MM.1S (cell line): Measurements from ENCODE around the gene HMGB2.

Experiments used
- DNase-seq: peaks from one replicate; pipeline ENCODE4 v3.0.0-alpha.2; 2015
- H2AFZ ChIP-seq: fragments of 300-600 bp; sonication (generic); 2 replicates; pipeline ENCODE4 v1.6.0; 2016; ENCODE audit warnings: antibody characterized with exemption, low read length
- H3F3A ChIP-seq: fragments of 300-600 bp; sonication (generic); 2 replicates; pipeline ENCODE4 v1.6.1; 2016; ENCODE audit warnings: mild to moderate bottlenecking, antibody characterized with exemption, low read length, moderate library complexity, mixed read lengths; ENCODE audit not compliant: insufficient read depth
- H3K27ac ChIP-seq: fragments of 300-600 bp; sonication (generic); 2 replicates; pipeline ENCODE4 v1.5.1; 2016; ENCODE audit warnings: mild to moderate bottlenecking, low read length
- H3K27me3 ChIP-seq: fragments of 300-600 bp; sonication (generic); replicated peaks from 2 replicates; pipeline ENCODE4 v1.6.0; 2016; ENCODE audit warnings: low read length; ENCODE audit not compliant: insufficient read depth
- H3K36me3 ChIP-seq: fragments of 300-600 bp; sonication (generic); replicated peaks from 2 replicates; pipeline ENCODE4 v1.6.1; 2016; ENCODE audit warnings: mild to moderate bottlenecking, low read length, mixed read lengths; ENCODE audit not compliant: insufficient read depth
- H3K4me1 ChIP-seq: fragments of 300-600 bp; sonication (generic); 2 replicates; pipeline ENCODE4 v1.6.1; 2016; ENCODE audit warnings: low read length, mixed read lengths
- H3K4me2 ChIP-seq: fragments of 300-600 bp; sonication (generic); 2 replicates; pipeline ENCODE4 v1.6.0; 2016; ENCODE audit warnings: low read depth, low read length
- H3K4me3 ChIP-seq: fragments of 300-600 bp; sonication (generic); 2 replicates; pipeline ENCODE4 v1.5.1; 2016; ENCODE audit warnings: low read length, mixed read lengths
- H3K79me2 ChIP-seq: fragments of 300-600 bp; sonication (generic); 2 replicates; pipeline ENCODE4 v1.6.1; 2016; ENCODE audit warnings: mixed run types, low read length, mixed read lengths
- H3K9ac ChIP-seq: fragments of 300-600 bp; sonication (generic); 2 replicates; pipeline ENCODE4 v1.6.1; 2016; ENCODE audit warnings: low read length, mixed read lengths
- H3K9me2 ChIP-seq: fragments of 300-600 bp; sonication (generic); replicated peaks from 2 replicates; pipeline ENCODE4 v1.6.1; 2016; ENCODE audit warnings: mild to moderate bottlenecking, low read length, mixed read lengths; ENCODE audit not compliant: insufficient read depth
- H3K9me3 ChIP-seq: fragments of 300-600 bp; sonication (generic); replicated peaks from 2 replicates; pipeline ENCODE4 v1.6.1; 2016; ENCODE audit warnings: mild to moderate bottlenecking, low read length, mixed read lengths; ENCODE audit not compliant: insufficient read depth
- H4K20me1 ChIP-seq: fragments of 300-600 bp; sonication (generic); 2 replicates; pipeline ENCODE4 v1.6.1; 2016; ENCODE audit warnings: mild to moderate bottlenecking, low read length, moderate library complexity, mixed read lengths; ENCODE audit not compliant: insufficient read depth
- CTCF ChIP-seq: fragments of 300-600 bp; sonication (generic); IDR thresholded peaks from 2 replicates; pipeline ENCODE4 v1.5.1; 2016; ENCODE audit warnings: antibody characterized with exemption, low read length, mixed read lengths
- EZH2 ChIP-seq: fragments of 300-600 bp; sonication (generic); optimal IDR thresholded peaks from 2 replicates; pipeline ENCODE3; 2017; ENCODE audit warnings: low read depth, mild to moderate bottlenecking, antibody characterized with exemption, low read length, mixed read lengths
- EZH2phosphoT487 ChIP-seq: fragments of 300-600 bp; sonication (generic); IDR thresholded peaks from 2 replicates; pipeline ENCODE4 v1.6.1; 2018; ENCODE audit warnings: antibody characterized with exemption, low read length

Gene HMGB2

DNA sequence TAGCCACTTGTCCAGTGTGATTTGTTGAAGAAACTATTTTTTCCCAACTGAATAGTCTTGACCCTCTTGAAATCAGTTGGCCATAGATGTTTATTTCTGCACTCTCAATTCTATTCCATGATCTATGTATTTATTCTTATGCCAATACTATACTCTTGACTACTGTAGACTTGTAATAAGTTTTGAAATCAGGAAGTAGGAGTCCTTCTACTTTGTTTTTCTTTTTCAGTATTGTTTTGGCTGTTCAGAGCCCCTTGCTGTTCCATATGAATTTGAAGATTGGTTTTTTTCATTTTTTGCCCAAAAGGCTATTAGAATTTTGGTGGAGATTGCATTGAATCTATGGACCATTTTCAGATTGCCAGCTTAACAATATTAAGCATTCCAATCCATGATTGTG, 46.8 kb upstream of the HMGB2 start:
- TF ChIP-seq EZH2 = no peak
- TF ChIP-seq EZH2phosphoT487 = no peak
- no peak for TF ChIP-seq CTCF
- no peaks in the 10 kb centered on the region for H3K9me3 ChIP-seq
- H3F3A ChIP-seq = no peaks in the 10 kb centered on the region
- H3K27ac ChIP-seq = no peak overlapping the region
- H3K9ac ChIP-seq = no peak overlapping the region
- 0 out of 2 replicates have a peak, but pooled peaks cover 3% of the 10 kb centered on the region for H3K79me2 ChIP-seq
- no peaks in the 10 kb centered on the region for H3K27me3 ChIP-seq
- H3K9me2 ChIP-seq = no peaks in the 10 kb centered on the region
- H3K4me1 ChIP-seq = no peaks in the 10 kb centered on the region
- no peak overlapping the region for H3K4me3 ChIP-seq
- H3K4me2 ChIP-seq = no peak overlapping the region
- no peaks in the 10 kb centered on the region; the same call in 1 of the 2 replicates for H4K20me1 ChIP-seq
- no peak overlapping the region for H2AFZ ChIP-seq
- no peaks in the 10 kb centered on the region for H3K36me3 ChIP-seq
- no peak for DNase-seq

DNA sequence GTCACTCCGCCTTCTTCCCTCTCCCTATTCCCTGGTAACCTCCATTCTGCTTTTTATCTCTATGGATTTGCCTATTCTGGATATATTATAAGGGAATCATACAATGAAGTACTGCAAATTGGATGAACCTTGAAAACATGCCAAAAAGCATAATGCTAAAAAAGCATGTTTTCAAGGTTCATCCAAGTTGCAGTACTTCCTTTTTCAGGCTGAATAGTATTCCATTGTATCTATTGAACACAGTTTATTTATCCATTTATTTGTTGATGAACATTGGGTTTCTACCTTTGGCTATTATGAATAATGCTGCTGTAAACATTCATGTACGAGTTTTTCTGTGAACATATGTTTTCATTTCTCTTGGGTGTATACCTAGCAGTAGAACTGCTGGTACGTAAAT, 45.8 kb upstream of the HMGB2 start:
- Histone ChIP-seq H4K20me1 (no peaks in the 10 kb centered on the region; the same call in 1 of the 2 replicates), H3K9me3 (no peaks in the 10 kb centered on the region), H3K4me3 (no peak overlapping the region), H3K27me3 (no peaks in the 10 kb centered on the region), H3K4me2 (no peak overlapping the region), H3K79me2 (0 out of 2 replicates have a peak, but pooled peaks cover 13% of the 10 kb centered on the region), H3K9ac (no peak overlapping the region), H2AFZ (no peak overlapping the region), H3K4me1 (no peaks in the 10 kb centered on the region), H3K36me3 (no peaks in the 10 kb centered on the region; the same call in 1 of the 2 replicates), H3F3A (no peaks in the 10 kb centered on the region), H3K27ac (no peak overlapping the region), H3K9me2 (no peaks in the 10 kb centered on the region)
- no peak for DNase-seq
- TF ChIP-seq CTCF (no peak), EZH2 (no peak), EZH2phosphoT487 (no peak)

- DNase-seq = no peak
- Histone ChIP-seq H2AFZ (no peak overlapping the region), H3K4me2 (no peak overlapping the region), H3K4me1 (no peaks in the 10 kb centered on the region), H3F3A (0 out of 2 replicates have a peak, but pooled peaks cover 3% of the 10 kb centered on the region), H3K27ac (no peak overlapping the region), H3K79me2 (peaks cover 49% of the 10 kb centered on the region), H3K4me3 (no peak overlapping the region), H3K9me3 (no peaks in the 10 kb centered on the region), H3K9me2 (no peaks in the 10 kb centered on the region), H3K27me3 (no peaks in the 10 kb centered on the region), H3K9ac (no peak overlapping the region), H4K20me1 (no peaks in the 10 kb centered on the region; the same call in 1 of the 2 replicates), H3K36me3 (no peaks in the 10 kb centered on the region; the same call in 1 of the 2 replicates)
- TF ChIP-seq EZH2phosphoT487 (no peak), CTCF (no peak), EZH2 (no peak)
Measured at GRCh38 chr4:173374588-173374987, 40.4 kb upstream of the HMGB2 start.
